Hematopoietic multipotent progenitor cell treated with erythropoietin and hydrocortisone succinate and interleukin-3 and kit ligand, for 8 days (in vitro differentiated cells): ENCODE data around the gene RELL2.

Experiments used
- DNase-seq: peaks from one replicate; pipeline ENCODE4 v3.0.0-alpha.2; 2015

The RELL2 gene

DNA sequence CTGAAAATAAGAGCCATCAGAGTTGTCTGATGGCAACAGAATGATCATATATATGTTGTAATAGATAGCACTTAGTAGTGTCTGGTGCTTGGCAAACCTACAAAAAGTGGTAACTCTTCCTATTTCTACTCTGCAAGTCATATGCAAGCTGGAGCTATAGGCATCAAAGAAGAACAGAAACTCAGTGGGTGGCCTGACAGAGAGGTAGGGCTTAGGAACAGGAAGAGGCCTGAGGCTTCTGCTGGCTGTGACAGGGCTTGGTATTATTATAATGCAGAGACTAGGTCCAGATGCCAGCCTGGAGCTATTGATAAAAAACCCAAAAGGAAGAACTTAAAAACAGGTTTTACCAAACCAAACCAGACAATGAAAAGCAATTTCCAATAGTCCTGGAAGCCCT is 13.6 kb upstream of the RELL2 start:
- DNase-seq, result no peak

DNA sequence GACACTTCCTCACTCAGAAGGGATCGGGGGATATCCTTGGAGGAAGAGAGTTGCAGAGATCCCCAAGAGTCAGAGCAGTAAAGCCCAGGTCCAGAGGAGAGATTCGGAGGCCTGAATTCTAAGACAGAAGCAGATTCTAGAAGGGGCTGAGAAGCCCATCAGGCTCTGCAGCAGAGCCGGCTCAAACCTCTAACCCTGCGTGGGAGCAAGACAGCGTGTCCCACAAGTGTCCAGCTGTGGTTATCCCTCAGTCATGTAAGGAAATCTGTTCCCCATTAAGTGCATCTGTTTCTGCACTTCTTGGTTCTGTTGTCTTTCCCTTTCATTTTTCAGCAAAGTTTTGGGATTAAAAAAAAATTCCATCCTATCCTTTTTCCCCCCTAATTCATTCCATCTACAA is 13.2 kb upstream of the RELL2 start:
- DNase-seq, result no peak

DNA sequence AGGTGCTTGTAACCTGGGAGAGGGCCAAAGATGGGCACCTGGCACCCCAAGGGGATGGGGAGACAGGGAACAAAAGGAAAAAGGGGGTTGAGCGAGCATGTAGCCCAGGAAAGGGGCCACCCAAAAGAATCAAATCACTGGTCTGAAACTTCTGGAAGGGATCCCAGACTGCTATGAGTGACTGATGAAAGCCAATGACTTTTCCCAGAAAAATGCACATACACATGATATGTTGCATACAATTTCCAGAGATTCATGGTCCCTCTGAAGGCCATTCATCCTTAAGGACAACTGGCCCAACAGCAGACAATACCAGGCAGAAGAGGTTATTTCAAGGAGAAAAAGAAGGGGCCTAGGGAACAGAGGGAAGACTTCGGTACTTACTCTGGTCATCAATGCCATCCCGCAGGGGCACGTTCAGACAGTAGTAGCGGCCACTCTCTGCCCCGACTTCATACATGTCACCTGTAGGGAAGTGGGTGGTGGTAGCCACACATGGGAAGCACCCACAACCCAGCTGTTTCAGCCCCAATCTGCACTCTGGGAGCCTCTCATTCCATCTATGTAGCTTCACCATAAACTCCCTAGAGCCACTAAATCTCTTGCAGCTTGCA is 8.5 kb upstream of the RELL2 start:
- DNase-seq, result no peak

DNA sequence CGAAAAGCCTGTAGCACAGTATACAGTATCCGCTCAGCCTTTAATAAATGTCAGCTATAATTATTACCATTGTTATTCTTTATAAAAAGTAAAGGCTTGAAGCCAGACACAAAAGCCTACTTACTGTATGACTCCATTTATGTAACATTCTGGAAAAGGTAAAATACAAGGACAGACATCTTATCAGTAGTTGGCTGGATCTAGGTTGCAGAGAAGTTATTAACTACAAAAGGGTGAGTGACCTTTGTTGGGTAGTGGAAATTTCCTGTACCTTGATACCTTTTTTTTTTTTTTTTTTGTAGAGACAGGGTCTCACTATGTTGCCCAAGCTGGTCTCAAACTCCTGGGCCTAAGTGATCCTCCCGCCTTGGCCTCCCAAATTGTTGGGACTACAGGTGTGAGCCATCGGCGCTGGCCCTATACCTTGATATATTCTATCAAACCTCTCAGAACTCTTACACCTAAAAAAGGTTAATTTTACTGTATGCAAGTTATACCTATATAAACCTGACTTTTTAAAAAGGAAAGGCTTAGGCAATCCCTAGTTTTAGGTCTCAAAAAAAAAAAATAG is 6.1 kb upstream of the RELL2 start:
- DNase-seq, result no peak

DNA sequence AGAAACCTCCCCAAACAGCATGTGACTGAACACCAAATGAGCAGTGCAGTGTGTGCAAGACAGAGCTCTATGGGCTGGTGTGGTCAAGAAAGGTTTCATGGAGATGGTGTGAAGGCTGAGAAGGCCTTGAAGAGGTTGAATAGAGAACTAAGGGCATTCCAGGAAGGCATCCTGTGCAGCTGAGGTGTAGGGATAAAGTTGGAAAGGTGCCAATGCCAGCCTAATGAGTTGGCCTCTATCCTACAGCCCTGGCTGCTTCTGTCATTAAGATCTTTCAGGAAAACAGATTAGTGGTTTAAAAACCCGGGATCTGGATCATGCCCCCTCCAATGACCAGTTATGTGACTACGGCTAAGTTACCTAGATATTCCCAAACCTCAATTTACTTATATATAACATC is 4.1 kb upstream of the RELL2 start:
- no peak for DNase-seq

DNA sequence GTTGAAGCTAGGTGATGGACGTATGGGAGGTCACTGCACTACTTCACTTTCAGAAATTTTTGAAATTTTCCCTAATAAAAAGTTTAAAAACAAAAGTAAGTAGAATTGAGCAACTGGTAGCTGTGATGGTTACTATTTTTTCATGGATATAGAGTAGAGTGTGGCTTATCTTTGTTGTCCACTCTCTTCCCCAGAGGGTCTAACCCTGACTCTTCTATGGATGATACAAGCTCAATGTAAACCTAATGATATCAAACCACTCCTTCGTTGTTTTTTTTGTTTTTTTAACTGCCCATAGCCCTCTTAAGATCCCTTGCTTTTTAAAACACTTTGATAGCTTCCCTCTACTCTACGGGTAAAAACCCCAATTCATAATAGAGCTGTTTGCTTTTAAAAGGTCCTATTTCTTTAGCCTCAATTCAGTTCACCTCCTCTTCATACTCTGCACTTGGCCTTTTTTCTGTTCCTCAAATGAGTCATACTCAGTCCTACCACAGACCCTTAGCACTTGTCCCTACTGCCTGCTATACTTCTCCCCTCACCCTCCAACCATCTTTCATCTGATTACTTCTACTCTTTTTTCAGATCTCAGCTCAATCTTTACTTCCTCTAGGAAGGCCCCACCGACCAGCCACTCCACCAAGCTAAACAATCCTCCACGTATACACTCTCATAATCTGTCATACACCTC is 2.8 kb upstream of the RELL2 start:
- peak; percentile 67 for DNase-seq

DNA sequence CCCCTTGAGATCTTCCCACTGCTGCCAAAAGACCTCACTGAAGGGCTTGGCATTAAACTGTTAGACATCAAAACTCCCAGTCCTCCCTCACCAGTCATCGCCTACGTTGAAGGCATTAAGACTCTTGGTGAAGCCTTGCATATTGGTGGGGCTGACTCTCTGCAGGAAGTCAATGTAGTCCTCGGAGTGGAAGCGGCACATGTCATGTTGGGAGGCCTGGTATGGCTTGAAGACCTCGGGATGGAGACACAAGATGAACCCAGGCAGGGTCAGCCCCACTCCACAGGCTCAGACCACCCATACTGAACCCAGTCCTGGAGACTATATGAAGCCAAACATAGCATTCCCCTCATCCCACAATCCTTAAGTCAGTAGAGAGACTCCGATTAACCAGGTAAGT is 2.1 kb upstream of the RELL2 start:
- no peak for DNase-seq

DNA sequence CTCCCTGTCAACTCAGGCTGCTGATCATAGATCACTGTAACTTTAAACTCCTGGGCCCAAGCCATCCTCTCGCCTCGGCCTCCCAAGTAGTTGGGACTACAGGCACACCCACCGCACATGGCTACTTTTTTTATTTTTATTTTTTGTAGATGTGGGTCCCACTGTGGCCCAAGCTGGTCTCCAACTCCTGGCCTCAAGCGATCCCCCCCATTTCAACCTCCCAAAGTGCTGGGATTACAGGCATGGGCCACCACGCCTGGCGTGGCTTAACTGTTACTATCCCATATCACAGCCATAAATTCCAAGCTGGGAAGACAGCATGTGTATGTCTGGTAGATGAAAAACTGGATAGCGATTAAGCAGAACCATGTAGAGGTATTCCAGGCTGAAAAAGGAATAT is 1.2 kb upstream of the RELL2 start:
- no peak for DNase-seq

DNA sequence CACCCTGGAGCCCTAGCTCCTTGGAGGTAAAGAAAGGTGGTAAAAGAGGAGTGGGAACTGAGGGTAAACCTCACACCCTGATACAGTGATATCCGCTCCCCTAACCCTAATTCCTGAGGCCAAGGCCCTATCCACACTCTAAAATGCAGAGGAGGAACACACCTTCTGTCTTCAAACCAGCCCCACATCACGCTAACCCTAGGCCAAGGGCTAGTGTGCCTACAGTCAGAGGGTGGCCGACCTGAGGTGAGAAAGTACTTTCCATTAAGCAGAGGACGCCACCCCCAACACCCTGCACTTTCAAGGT is 738 bp upstream of the RELL2 start:
- no peak for DNase-seq

DNA sequence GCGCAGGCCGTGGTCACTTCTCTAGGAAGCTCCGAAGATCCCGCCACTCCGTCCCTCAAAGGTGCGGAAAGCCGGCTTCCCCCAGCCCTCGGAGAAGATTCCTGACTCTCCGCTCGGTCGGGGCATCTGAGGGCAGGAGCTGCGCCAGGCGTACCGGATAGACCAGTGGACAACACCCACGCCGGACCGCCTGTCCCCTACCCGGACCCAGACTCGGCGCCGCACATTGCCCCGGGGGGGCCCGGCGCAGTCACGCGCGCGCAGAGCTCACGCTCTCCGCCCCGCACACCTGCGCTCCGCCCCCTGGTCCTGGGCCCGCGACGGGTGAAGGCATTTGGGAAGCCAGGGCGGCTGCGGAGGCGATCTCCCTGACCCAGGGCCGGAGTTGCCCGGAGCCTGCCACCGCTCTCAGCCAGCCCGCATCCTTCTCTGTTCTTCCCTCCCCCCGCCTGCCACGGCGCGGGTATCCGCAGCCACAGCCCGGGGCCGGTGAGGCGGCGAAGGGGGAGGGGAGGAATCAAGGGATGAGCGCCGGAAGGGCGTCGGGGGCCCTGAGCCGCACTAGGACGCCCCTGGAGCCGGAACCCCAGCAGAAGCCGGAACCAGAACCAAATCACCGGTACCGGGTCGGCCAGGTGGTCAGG is 448 bp downstream of the RELL2 start:
- DNase-seq, result peak; percentile 26

DNA sequence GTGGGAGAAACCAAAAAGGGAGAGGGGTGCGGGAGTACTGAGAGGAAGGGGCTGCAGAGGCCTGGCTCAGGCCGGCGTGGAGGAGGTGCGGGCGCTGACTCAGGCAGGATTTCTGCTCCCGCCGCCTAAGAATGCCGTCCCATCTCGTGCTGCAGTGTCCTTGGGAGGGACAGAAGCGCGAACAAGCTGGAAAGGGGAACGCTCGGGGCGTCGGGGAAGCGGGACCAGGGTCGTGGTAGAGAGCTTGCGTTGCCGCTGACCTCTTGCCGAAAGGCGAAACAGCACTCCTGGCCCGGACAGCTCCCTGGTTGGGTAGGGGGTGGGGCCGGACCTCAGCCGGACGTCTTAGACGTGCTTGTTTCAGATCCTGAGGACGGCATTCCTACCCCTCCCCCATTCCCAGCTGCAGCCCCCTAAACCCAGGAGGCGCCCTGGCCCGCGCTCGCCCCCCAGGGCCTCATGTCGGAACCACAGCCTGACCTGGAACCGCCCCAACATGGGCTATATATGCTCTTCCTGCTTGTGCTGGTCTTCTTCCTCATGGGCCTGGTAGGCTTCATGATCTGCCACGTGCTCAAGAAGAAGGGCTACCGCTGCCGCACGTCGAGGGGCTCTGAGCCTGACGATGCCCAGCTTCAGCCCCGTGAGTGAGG is 1.1 kb downstream of the RELL2 start:
- DNase-seq, result peak; percentile 75

DNA sequence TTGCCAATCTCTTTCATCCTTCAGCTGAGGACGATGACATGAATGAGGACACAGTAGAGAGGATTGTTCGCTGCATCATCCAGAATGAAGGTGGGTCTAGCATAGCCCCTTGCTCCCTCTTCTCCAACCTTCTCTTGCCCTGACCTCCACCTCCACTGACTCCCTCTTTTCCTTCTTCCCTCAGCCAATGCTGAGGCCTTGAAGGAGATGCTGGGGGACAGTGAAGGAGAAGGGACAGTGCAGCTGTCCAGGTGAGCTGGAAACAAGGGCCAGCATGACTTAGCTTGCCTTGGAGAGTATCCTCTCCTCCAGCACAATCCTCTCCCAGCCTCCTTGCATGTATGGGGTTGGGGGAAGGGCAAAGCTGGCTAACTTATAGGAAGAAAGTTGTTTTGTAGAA is 2.0 kb downstream of the RELL2 start:
- DNase-seq, result no peak

DNA sequence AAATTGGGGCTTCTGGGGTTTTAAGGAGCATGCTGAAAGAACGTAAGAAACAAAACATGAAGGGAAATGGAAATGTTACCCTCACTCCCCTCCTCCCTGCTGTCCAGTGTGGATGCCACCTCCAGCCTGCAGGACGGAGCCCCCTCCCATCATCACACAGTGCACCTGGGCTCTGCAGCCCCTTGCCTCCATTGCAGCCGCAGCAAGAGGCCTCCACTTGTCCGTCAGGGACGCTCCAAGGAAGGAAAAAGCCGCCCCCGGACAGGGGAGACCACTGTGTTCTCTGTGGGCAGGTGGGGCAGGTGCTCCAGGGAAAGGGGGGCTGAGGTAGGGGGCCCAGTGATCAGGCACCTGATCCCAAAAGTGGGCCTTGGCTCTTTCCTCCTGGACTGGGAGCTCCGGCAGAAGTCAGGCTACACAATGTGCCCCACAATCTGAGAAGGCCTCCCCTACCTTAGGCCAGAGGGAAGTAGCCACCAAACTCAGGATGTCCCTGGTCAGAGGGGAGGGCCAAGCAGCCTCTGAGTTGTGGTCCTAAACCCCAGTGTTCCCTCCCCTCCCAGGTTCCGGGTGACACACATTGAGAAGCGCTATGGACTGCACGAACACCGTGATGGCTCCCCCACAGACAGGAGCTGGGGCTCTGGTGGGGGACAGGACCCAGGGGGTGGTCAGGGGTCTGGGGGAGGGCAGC is 2.7 kb downstream of the RELL2 start:
- DNase-seq, result no peak

DNA sequence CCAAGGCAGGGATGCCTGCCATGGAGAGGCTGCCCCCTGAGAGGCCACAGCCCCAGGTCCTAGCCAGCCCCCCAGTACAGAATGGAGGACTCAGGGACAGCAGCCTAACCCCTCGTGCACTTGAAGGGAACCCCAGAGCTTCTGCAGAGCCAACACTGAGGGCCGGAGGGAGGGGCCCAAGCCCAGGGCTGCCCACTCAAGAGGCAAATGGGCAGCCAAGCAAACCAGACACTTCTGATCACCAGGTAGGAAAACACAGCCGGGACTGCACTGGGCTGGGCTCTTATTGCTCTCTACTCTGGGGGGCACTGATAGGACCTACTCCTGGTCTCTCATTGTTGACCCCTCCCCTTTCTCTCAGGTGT is 3.2 kb downstream of the RELL2 start:
- DNase-seq, result no peak

DNA sequence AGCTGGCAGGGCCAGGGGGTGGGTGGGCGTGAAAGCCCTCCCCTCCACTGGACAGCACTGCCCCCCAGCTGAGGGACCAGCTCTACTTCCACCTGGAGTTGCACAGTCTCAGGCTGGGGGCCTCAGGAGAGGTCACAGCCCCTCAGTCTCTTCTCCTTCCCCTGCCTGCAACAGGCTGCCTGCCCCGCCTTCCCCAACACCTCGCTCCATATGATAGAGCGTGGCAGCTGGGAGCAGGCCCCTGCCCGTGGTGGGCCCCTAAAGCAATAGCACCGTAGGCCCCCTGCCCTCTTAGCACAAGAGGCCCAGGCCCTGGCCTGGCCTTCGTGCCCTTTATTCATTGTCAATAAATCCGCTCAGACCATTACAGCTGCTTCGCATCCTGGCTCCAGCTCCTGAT is 3.9 kb downstream of the RELL2 start:
- DNase-seq, result no peak

DNA sequence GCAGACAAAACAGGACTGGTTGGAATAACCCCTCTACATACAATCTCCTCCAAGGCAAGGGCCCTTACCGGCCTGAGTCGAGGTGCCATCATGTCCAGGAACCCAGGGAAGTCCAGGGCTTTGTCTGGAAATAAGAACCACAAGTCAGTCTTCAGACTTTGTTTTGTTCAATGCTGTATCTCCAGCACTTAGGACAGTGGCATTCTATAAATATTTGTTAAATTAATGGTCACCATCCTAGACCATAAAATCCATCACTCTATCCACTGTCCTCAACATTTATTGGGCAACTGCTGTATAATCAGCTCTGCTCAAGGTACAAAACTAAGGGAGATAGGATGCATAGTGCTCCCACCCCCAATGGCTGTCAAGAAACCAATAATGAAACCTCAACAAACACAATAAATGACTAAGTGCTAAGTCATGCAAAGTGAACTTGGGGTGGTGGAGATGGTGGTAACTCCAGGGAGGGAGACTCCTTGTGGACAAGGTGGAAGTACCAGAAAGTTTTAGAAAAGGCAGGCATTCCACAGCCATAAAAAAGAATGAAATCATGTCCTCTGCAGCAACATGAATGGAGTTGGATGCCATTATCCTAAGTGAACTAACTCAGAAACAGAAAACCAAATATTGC is 5.0 kb downstream of the RELL2 start:
- peak; percentile 61 for DNase-seq

DNA sequence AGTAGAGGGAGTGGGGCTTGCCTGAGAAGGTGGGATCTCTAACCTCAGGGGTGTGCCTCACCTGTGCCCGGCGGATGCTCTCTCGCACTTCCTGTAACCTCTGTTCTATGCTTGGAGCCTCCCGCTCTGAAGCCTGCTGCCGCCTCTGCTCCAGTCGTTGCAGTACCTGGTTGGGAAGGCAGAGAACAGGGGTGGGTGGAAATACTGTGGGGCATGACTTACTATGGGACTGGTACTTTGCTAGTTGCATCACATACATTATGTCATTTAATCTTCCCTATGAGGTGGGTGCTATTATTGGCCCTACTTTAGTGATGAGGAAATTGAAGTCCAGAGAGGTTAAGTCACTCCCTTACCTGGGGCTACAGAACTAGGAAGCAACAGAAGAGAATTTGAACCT is 9.2 kb downstream of the RELL2 start:
- no peak for DNase-seq

DNA sequence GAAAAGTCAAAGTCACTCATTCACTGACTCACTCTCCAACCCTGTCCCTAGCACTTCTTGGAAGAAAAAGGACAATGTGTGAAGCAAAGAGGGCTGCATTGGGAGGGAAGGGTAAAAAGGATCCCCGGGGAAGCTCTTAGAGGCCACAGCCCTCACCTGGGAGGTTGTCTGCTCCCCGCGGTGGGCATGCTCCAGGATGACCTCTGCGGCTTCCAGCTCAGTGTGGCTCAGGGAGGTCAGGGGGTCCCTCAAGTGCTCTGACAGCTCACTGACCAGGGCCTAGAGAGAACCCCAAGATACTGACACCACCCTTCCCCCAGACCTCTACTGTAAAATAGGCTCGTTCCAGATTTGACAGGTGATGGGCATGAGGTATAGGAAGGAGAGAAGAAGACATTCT is 10.4 kb downstream of the RELL2 start:
- DNase-seq, result no peak

DNA sequence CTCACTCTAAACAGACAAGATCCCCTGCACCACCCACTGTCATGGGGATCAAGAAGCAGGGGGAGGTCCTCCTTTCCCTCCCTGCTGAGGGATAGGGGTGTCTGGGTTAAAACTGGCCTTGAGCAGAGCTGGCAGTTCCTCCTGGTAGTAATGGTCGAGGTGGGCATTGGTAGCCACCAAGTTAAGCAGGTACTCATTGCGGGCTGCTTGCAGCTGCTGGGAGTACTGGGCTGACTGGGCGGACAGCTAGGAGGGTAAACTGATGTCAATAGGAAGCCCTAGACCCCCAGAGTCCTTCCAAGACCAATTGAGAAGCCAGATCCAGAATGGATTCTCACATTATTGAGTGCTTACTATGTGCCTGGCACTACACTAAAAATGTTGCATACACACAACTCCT is 11.1 kb downstream of the RELL2 start:
- DNase-seq, result no peak

DNA sequence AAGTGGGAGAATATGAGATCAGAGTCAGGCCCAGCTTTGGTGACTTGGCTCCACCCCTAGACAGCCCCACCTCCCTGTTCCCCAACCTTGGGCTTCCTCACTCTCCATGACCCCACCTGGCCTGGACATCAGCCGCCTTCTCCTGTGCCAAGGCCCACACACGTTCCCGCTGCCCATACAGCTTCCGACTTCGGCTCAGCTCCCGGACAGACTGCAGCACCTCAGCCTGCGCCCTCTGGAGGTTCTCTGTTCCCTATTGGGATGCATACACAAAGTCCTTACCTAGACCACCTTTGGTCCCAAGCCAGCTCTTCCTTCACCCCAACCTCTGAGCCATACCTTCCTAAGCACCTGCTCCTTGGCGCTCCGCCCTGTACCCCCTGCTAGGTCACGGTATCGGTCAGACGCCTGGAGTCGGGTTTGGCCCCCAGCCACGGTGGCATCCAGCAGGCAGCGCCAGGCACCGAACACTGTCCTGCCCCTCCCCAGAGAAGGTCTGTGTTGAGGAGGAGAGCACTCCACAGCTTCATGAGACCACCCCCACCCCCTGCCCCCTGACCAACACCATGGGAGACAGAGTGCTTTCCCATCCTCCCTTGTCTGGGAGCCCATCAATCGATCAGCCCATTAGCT is 12.4 kb downstream of the RELL2 start:
- DNase-seq, result no peak

DNA sequence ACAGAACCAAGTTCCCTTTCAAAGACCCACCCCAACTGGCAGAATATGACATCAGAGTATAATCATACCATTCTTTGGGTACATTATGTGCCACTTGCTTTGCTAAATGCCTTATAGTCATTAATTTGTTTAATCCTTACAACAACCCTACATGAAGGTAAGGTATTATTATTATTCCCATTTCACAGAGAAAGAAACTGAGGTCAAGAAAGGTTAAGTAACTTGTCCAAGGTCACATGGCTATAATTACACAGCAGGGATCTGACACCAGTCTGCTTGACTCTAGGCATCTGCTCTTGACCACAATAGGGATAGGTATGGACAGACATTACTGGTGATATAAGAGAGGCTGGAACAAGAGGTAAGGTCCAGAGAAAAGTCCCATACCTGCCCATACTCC is 13.2 kb downstream of the RELL2 start:
- no peak for DNase-seq
